Endothelial cell of umbilical vein (primary cell): ENCODE data around the gene ALKBH2.

Experiments
- CTCF ChIP-seq, 2 donors: IDR thresholded peaks; 1 replicate in 1 of 2; 2 replicates in 1 of 2; pipeline ENCODE4 v1.5.1; 2011; ENCODE audit warnings: low read length in 2 of 2, mild to moderate bottlenecking in 2 of 2, moderate library complexity in 2 of 2, control low read depth in 1 of 2, inconsistent platforms in 1 of 2, low read depth in 1 of 2; ENCODE audit not compliant: insufficient read depth in 1 of 2; ENCODE audit errors: extremely low read depth in 1 of 2
- EZH2 ChIP-seq: IDR thresholded peaks from 2 replicates; pipeline ENCODE4 v1.6.1; 2012; ENCODE audit warnings: borderline replicate concordance, low read depth, mild to moderate bottlenecking, moderate library complexity, low read length, inconsistent platforms; ENCODE audit not compliant: severe bottlenecking

GRCh38 chr12:109044241-109044640 is 49.0 kb downstream of the ALKBH2 start:
- no peak for TF ChIP-seq CTCF (IDR thresholded peaks at IDR 0.05; ENCODE audit: extremely low read depth in 1 of 2, insufficient read depth in 1 of 2, low read depth in 1 of 2, low read length in 2 of 2)
- no peak for TF ChIP-seq EZH2
